Keratinocyte (primary cell): Measurements from ENCODE around the gene RAB13.

ENCODE experiments used
- EZH2 ChIP-seq: IDR thresholded peaks from one replicate; pipeline ENCODE4 v1.6.1; 2012; ENCODE audit warnings: inconsistent platforms, mild to moderate bottlenecking, low read length, moderate library complexity
- TF ChIP-seq, protein P1 (sequence below), 3 experiments: IDR thresholded peaks in 1 of 3; conservative IDR thresholded peaks in 1 of 3; optimal IDR thresholded peaks in 1 of 3; 2 replicates in 2 of 3; 3 replicates in 1 of 3; pipeline versions ENCODE3 to v1.5.1; 2011; ENCODE audit warnings: low read length in 3 of 3, mild to moderate bottlenecking in 3 of 3, moderate library complexity in 2 of 3, control low read depth in 1 of 3, inconsistent platforms in 1 of 3; ENCODE audit not compliant: insufficient read depth in 2 of 3; ENCODE audit errors: extremely low read depth in 1 of 3

DNA sequence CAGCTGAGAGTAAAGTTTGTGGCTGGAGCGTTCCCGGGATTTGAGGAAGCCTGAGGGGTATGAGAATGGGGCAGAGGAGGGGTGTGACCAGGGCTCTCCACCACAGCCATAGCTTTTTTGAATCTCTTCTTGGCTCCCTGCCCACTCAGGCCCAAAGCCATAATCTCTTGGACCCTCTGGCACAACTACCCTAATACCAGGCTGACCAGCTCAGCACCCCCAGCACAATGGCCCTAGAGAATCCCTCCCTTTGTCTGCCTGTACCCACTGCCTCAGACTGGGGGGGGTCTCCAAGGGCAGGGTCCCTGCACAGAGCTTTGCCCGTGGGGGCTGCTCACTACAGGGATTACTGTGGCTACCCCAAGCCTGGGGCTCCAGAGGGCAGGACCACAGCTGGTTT, 47.1 kb downstream of the RAB13 start:
- TF ChIP-seq, protein P1, sequence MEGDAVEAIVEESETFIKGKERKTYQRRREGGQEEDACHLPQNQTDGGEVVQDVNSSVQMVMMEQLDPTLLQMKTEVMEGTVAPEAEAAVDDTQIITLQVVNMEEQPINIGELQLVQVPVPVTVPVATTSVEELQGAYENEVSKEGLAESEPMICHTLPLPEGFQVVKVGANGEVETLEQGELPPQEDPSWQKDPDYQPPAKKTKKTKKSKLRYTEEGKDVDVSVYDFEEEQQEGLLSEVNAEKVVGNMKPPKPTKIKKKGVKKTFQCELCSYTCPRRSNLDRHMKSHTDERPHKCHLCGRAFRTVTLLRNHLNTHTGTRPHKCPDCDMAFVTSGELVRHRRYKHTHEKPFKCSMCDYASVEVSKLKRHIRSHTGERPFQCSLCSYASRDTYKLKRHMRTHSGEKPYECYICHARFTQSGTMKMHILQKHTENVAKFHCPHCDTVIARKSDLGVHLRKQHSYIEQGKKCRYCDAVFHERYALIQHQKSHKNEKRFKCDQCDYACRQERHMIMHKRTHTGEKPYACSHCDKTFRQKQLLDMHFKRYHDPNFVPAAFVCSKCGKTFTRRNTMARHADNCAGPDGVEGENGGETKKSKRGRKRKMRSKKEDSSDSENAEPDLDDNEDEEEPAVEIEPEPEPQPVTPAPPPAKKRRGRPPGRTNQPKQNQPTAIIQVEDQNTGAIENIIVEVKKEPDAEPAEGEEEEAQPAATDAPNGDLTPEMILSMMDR (optimal IDR thresholded peaks at IDR 0.05 in 1 of 3, IDR thresholded peaks at IDR 0.05 in 1 of 3, conservative IDR thresholded peaks at IDR 0.05 in 1 of 3; ENCODE audit: extremely low read depth in 1 of 3, insufficient read depth in 2 of 3, low read length in 3 of 3) = no peak
- no peak for TF ChIP-seq EZH2
